Neural cell (in vitro differentiated cells): ENCODE measurements around the gene BMP4. TPM values are rescaled to one million over a fixed set of nuclear protein-coding genes. Genes with fewer than 3 reads are reported as not detected.

ENCODE experiments used
- H2AFZ ChIP-seq: fragments of 200-600, 300-800 bp; sonication (generic), shearing (Covaris generic); 2 replicates; pipeline ENCODE4 v1.6.0; 2014; ENCODE audit warnings: low read depth, mild to moderate bottlenecking, antibody characterized with exemption, low read length, moderate library complexity
- H3F3A ChIP-seq: fragments of 200-600 bp; shearing (Covaris generic); 2 replicates; pipeline ENCODE4 v1.6.1; 2016; ENCODE audit warnings: mild to moderate bottlenecking, moderate library complexity, mixed read lengths, antibody characterized with exemption, low read length; ENCODE audit not compliant: insufficient read depth, poor library complexity, severe bottlenecking
- H3K27ac ChIP-seq: fragments of 200-600, 300-800 bp; sonication (generic), shearing (Covaris generic); 2 replicates; pipeline ENCODE4 v1.5.1; 2014; ENCODE audit warnings: mild to moderate bottlenecking, low read length, moderate library complexity
- H3K27me3 ChIP-seq: fragments of 300-800, 200-600 bp; sonication (generic), shearing (Covaris generic); 2 replicates; pipeline ENCODE4 v1.6.0; 2014; ENCODE audit warnings: mild to moderate bottlenecking, low read depth, low read length, moderate library complexity; ENCODE audit not compliant: insufficient read depth
- H3K36me3 ChIP-seq: fragments of 300-800, 200-600 bp; sonication (generic), shearing (Covaris generic); 2 replicates; pipeline ENCODE4 v1.5.1; 2014; ENCODE audit warnings: mild to moderate bottlenecking, antibody characterized with exemption, low read length, moderate library complexity; ENCODE audit not compliant: insufficient read depth
- H3K4me2 ChIP-seq: fragments of 300-800, 200-600 bp; sonication (generic), shearing (Covaris generic); 2 replicates; pipeline ENCODE4 v1.6.0; 2014; ENCODE audit warnings: mild to moderate bottlenecking, low read length
- H3K4me3 ChIP-seq: fragments of 300-800, 200-600 bp; sonication (generic), shearing (Covaris generic); 2 replicates; pipeline ENCODE4 v1.5.1; 2014; ENCODE audit warnings: mild to moderate bottlenecking, low read length, moderate library complexity
- H3K79me2 ChIP-seq: fragments of 200-600 bp; shearing (Covaris generic); replicated peaks from 2 replicates; pipeline ENCODE4 v1.6.0; 2014; ENCODE audit warnings: mild to moderate bottlenecking, low read length, moderate library complexity; ENCODE audit not compliant: insufficient read depth
- H3K9ac ChIP-seq: fragments of 300-800, 200-600 bp; sonication (generic), shearing (Covaris generic); 2 replicates; pipeline ENCODE4 v1.6.1; 2016; ENCODE audit warnings: mild to moderate bottlenecking, low read length, mixed read lengths
- H3K9me2 ChIP-seq: fragments of 200-600 bp; shearing (Covaris generic); 2 replicates; pipeline ENCODE4 v1.6.1; 2016; ENCODE audit warnings: mild to moderate bottlenecking, low read length, mixed read lengths; ENCODE audit not compliant: insufficient read depth
- H3K9me3 ChIP-seq: fragments of 200-600, 300-800 bp; sonication (generic), shearing (Covaris generic); 2 replicates; pipeline ENCODE4 v1.6.1; 2016; ENCODE audit warnings: mild to moderate bottlenecking, mixed run types, low read length, moderate library complexity, mixed read lengths
- H4K20me1 ChIP-seq: fragments of 200-600 bp; shearing (Covaris generic); 2 replicates; pipeline ENCODE4 v1.6.1; 2016; ENCODE audit warnings: mild to moderate bottlenecking, mixed run types; ENCODE audit not compliant: insufficient read depth
- CTCF ChIP-seq: fragments of 450-650 bp; IDR thresholded peaks from 2 replicates; pipeline ENCODE4 v1.5.1; 2014; ENCODE audit warnings: antibody characterized with exemption, mild to moderate bottlenecking, moderate library complexity; ENCODE audit not compliant: poor library complexity, severe bottlenecking
- EP300 ChIP-seq: fragments of 450-650 bp; conservative IDR thresholded peaks from 2 replicates; pipeline ENCODE4 v1.6.1; 2014; ENCODE audit warnings: antibody characterized with exemption, mild to moderate bottlenecking, moderate library complexity; ENCODE audit not compliant: poor library complexity, severe bottlenecking
- EZH2 ChIP-seq: fragments of 200-600, 300-800 bp; shearing (Covaris generic), sonication (generic); IDR thresholded peaks from 2 replicates; pipeline ENCODE4 v1.6.1; 2014; ENCODE audit warnings: antibody characterized with exemption, low read length, borderline replicate concordance, mild to moderate bottlenecking; ENCODE audit not compliant: insufficient read depth, poor library complexity, severe bottlenecking
- MXI1 ChIP-seq: fragments of 450-650 bp; conservative IDR thresholded peaks from 2 replicates; pipeline ENCODE4 v1.6.1; 2014; ENCODE audit warnings: antibody characterized with exemption, mild to moderate bottlenecking; ENCODE audit not compliant: poor library complexity, severe bottlenecking
- POLR2AphosphoS5 ChIP-seq: IDR thresholded peaks from 2 replicates; pipeline ENCODE4 v1.6.1; 2012
- RAD21 ChIP-seq: fragments of 450-650 bp; conservative IDR thresholded peaks from 2 replicates; pipeline ENCODE4 v1.6.1; 2014; ENCODE audit warnings: antibody characterized with exemption, mild to moderate bottlenecking, moderate library complexity
- REST ChIP-seq: IDR thresholded peaks from 2 replicates; pipeline ENCODE4 v1.6.1; 2012; ENCODE audit warnings: borderline replicate concordance
- SMC3 ChIP-seq: fragments of 450-650 bp; conservative IDR thresholded peaks from 2 replicates; pipeline ENCODE4 v1.6.1; 2014; ENCODE audit warnings: antibody characterized with exemption, mild to moderate bottlenecking, moderate library complexity; ENCODE audit not compliant: poor library complexity
- TAF1 ChIP-seq: IDR thresholded peaks from 2 replicates; pipeline ENCODE4 v1.6.1; 2012; ENCODE audit warnings: low read depth
- polyA plus RNA-seq: library from polyadenylated mRNA; depleted of rRNA; stranded (reverse); fragments of >200 nt; gene quantifications from 2 replicates; pipeline ENCODE4 v1.2.3, GENCODE V29; 2014
- small RNA-seq, 3 experiments: library from RNA; depleted of rRNA; stranded (forward); fragments of <200 nt; gene quantifications; one replicate each; pipeline ENCODE3, GENCODE V24; 2012

Gene BMP4
- polyA plus RNA-seq, 1 donor from 2014 or later, result 2.5 TPM

GRCh38 chr14:53900499-53900898, 56.1 kb downstream of the BMP4 start:
- no peak overlapping the region for H3K27ac ChIP-seq
- no peaks in the 10 kb centered on the region for H3K9me2 ChIP-seq
- no peak overlapping the region for H3K9ac ChIP-seq
- no peak for TF ChIP-seq RAD21
- TF ChIP-seq MXI1, result no peak
- no peak for TF ChIP-seq EZH2
- no peak for TF ChIP-seq EP300
- TF ChIP-seq SMC3, result no peak
- TF ChIP-seq REST, result no peak
- TF ChIP-seq POLR2AphosphoS5, result no peak
- TF ChIP-seq TAF1, result no peak
- no peak for TF ChIP-seq CTCF
- no peaks in the 10 kb centered on the region for H3K36me3 ChIP-seq
- no peak overlapping the region for H2AFZ ChIP-seq
- H3K27me3 ChIP-seq, result no peaks in the 10 kb centered on the region
- H3K4me3 ChIP-seq, result no peak overlapping the region
- H3K79me2 ChIP-seq, result no peaks in the 10 kb centered on the region
- no peaks in the 10 kb centered on the region for H4K20me1 ChIP-seq
- H3K9me3 ChIP-seq, result no peaks in the 10 kb centered on the region
- H3K4me2 ChIP-seq, result no peak overlapping the region
- no peaks in the 10 kb centered on the region for H3F3A ChIP-seq

Small RNA genes within 50 kb of the gene (small RNA-seq; reads per million reads assigned to genes)
- 0 reads per million in 3 experiments for gene MIR5580
